ENCODE results near the gene EVX2.

Gene EVX2

GRCh38 chr2:176122052-176122682 lies 38.4 kb upstream of the EVX2 start:
- no peak for DNase-seq (ENCODE audit: low spot score)

- DNase-seq (ENCODE audit: low spot score) = no peak
These were observed 37.7 kb upstream of the EVX2 start for GRCh38 chr2:176121190-176122051.

- DNase-seq (ENCODE audit: low spot score) = no peak
These were observed 36.8 kb upstream of the EVX2 start for GRCh38 chr2:176120364-176121189.

- DNase-seq (ENCODE audit: low spot score) = no peak
These were observed 35.0 kb upstream of the EVX2 start for GRCh38 chr2:176118601-176119339.

- no peak for DNase-seq (ENCODE audit: low spot score)
These were observed 34.1 kb upstream of the EVX2 start for GRCh38 chr2:176117823-176118371.

- no peak for DNase-seq (ENCODE audit: low spot score)
These were observed 33.5 kb upstream of the EVX2 start for GRCh38 chr2:176117162-176117822.

GRCh38 chr2:176115883-176116813 lies 32.4 kb upstream of the EVX2 start, which contains the start of gene HOXD10:
Gene HOXD10 (plus strand): TSS chr2:176116778. CDS start chr2:176116834, 56 bp downstream.
- DNase-seq (ENCODE audit: low spot score) = no peak

GRCh38 chr2:176114930-176115625 lies 31.3 kb upstream of the EVX2 start:
- no peak for DNase-seq (ENCODE audit: low spot score)

GRCh38 chr2:176114120-176114929 lies 30.6 kb upstream of the EVX2 start:
- no peak for DNase-seq (ENCODE audit: low spot score)

GRCh38 chr2:176112375-176113302 lies 28.9 kb upstream of the EVX2 start:
- no peak for DNase-seq (ENCODE audit: low spot score)

GRCh38 chr2:176111846-176112374 lies 28.1 kb upstream of the EVX2 start:
- no peak for DNase-seq (ENCODE audit: low spot score)

GRCh38 chr2:176111309-176111663 lies 27.5 kb upstream of the EVX2 start:
- DNase-seq (ENCODE audit: low spot score) = no peak

- DNase-seq (ENCODE audit: low spot score) = no peak
These were observed 26.9 kb upstream of the EVX2 start for GRCh38 chr2:176110415-176111308.

- no peak for DNase-seq (ENCODE audit: low spot score)
These were observed 26.2 kb upstream of the EVX2 start for GRCh38 chr2:176109946-176110345.

GRCh38 chr2:176109192-176109901 lies 25.6 kb upstream of the EVX2 start:
- DNase-seq (ENCODE audit: low spot score) = no peak
